RPMI7951 (cell line): ENCODE data around the gene BTLA. TPM values are rescaled to one million over a fixed set of nuclear protein-coding genes. Genes with fewer than 3 reads are reported as not detected.
A peak's percentile ranks its signal among the peaks of the same experiment; 100 is the strongest.
"Not testable (repeated sequence)": the region's sequence is repeated elsewhere in the genome, so short reads cannot be mapped to it uniquely, and the experiment has no call there.

Source experiments
- DNase-seq: peaks from one replicate; pipeline ENCODE4 v3.0.0-alpha.2; 2012; ENCODE audit warnings: low read depth
- total RNA-seq: library from RNA; depleted of rRNA; stranded (reverse); fragments of >200 nt; shearing (Covaris generic); gene quantifications from 2 replicates; pipeline ENCODE4 v1.2.3, GENCODE V29; 2014; rRNA removed

The BTLA gene
- total RNA-seq, 1 experiment from 2014 or later: not detected

GRCh38 chr3:112446343-112446742 lies 52.9 kb downstream of the BTLA start:
- peak; percentile 7 for DNase-seq

GRCh38 chr3:112445839-112446238 lies 53.4 kb downstream of the BTLA start:
- DNase-seq: no peak

GRCh38 chr3:112437146-112438022 lies 61.9 kb downstream of the BTLA start:
- peak; percentile 50 for DNase-seq

- DNase-seq: no peak
Observed at GRCh38 chr3:112429960-112430359, 69.3 kb downstream of the BTLA start.

GRCh38 chr3:112427123-112427522 lies 72.1 kb downstream of the BTLA start:
- no peak for DNase-seq

GRCh38 chr3:112425858-112426750 lies 73.2 kb downstream of the BTLA start:
- no peak for DNase-seq

GRCh38 chr3:112425382-112425781 lies 73.9 kb downstream of the BTLA start:
- no peak for DNase-seq

- no peak for DNase-seq
Observed at GRCh38 chr3:112424394-112424793, 74.9 kb downstream of the BTLA start.

GRCh38 chr3:112422921-112423320 lies 76.4 kb downstream of the BTLA start:
- not testable (repeated sequence) for DNase-seq

- not testable (repeated sequence) for DNase-seq
Observed at GRCh38 chr3:112418526-112418925, 80.7 kb downstream of the BTLA start.

GRCh38 chr3:112417696-112418318 lies 81.5 kb downstream of the BTLA start:
- no peak for DNase-seq

GRCh38 chr3:112416391-112417212 lies 82.7 kb downstream of the BTLA start:
- DNase-seq: no peak

GRCh38 chr3:112415390-112415789 lies 83.9 kb downstream of the BTLA start:
- no peak for DNase-seq

Other genes starting within 250 kb of the BTLA start
- gene SLC9C1, start 205.3 kb downstream of the BTLA start, total RNA-seq: not detected in 2 replicates
- gene CD200, start 166.3 kb downstream of the BTLA start, total RNA-seq: 0.49 and 3.4 TPM in 2 replicates
- gene ATG3, start 62.5 kb upstream of the BTLA start, total RNA-seq: 115 and 126 TPM in 2 replicates
- gene SLC35A5, start 62.6 kb upstream of the BTLA start, total RNA-seq: 42.1 and 51.5 TPM in 2 replicates
- 29.1 and 44.6 TPM in 2 replicates for gene CCDC80, start 141.7 kb upstream of the BTLA start, total RNA-seq